ENCODE results near the gene IL17REL. TPM values are rescaled to one million over a fixed set of nuclear protein-coding genes. Genes with fewer than 3 reads are reported as not detected.

Gene IL17REL
- total and polyA plus RNA-seq, 2 of the 13 experiments (the other 11 are each of a cell fraction or from before 2014, with no cell fraction given), result not detected

DNA sequence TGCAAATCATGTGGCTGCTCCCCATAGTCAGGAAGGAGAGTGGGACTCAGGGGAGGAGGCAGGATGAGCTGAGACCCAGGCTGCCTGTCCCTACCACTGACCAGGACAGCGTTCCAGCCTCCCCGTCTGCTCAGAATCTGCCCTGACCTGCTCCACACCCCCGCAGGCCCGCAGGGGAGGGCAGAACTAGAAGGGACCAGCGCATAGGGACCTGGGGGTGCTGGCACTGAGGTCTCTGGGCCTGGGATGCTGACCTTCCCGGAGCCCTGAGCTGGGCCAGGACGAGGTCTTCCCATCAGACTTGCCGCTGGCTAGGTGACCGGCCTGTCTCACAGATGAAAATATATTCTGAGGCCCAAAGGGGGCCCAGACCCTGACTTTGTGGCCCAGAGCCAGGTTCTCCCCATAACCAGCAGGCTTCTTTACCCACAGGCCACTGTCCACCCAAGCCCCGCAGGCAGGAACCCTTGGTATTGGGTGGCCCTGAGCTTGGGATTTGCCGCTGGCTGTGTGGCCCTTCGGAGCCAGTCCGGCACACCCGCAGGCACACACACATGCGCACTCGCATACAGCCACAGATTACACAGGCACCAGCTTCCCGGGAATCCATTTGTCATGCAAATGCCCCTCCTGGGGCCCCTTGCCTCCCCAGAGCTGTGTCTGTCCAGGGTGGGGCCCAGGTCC, 65.8 kb downstream of the IL17REL start (continued):
- TF ChIP-seq NFE2L1 (CRISPR knock-in tag; IDR thresholded peaks at IDR 0.05; ENCODE audit: borderline replicate concordance) (no peak), MBD4 (IDR thresholded peaks at IDR 0.05; ENCODE audit: borderline replicate concordance, low read length) (no peak), AFF4 (CRISPR knock-in tag; IDR thresholded peaks at IDR 0.05) (0 out of 2 replicates have a peak, but pooled peaks have one; percentile 1), EP300 (IDR thresholded peaks at IDR 0.05; ENCODE audit: low read depth in 2 of 2, low read length in 2 of 2) (no peak), EP300 (CRISPR knock-in tag; IDR thresholded peaks at IDR 0.05; ENCODE audit: borderline replicate concordance) (0 out of 2 replicates have a peak, but pooled peaks have one; percentile 15), TSC22D2 (CRISPR knock-in tag; IDR thresholded peaks at IDR 0.05; ENCODE audit: borderline replicate concordance) (no peak), SOX5 (CRISPR knock-in tag; IDR thresholded peaks at IDR 0.05; ENCODE audit: borderline replicate concordance) (peak; percentile 98), ZSCAN22 (CRISPR knock-in tag; IDR thresholded peaks at IDR 0.05) (no peak), ZNF33A (CRISPR knock-in tag; IDR thresholded peaks at IDR 0.05; ENCODE audit: borderline replicate concordance) (peak; percentile 28; the same call in 1 of the 2 replicates), GPBP1L1 (CRISPR knock-in tag; IDR thresholded peaks at IDR 0.05) (no peak), ZNF660 (CRISPR knock-in tag; IDR thresholded peaks at IDR 0.05; ENCODE audit: borderline replicate concordance, low read depth) (no peak), SNAPC2 (CRISPR knock-in tag; IDR thresholded peaks at IDR 0.05) (0 out of 2 replicates have a peak, but pooled peaks have one; percentile 40), SP140L (CRISPR knock-in tag; IDR thresholded peaks at IDR 0.05; ENCODE audit: borderline replicate concordance) (no peak), ZNF720 (CRISPR knock-in tag; IDR thresholded peaks at IDR 0.05) (no peak), POLR2AphosphoS2 (IDR thresholded peaks at IDR 0.05; ENCODE audit: low read depth, low read length) (no peak)
- TF ChIP-seq, protein P1, sequence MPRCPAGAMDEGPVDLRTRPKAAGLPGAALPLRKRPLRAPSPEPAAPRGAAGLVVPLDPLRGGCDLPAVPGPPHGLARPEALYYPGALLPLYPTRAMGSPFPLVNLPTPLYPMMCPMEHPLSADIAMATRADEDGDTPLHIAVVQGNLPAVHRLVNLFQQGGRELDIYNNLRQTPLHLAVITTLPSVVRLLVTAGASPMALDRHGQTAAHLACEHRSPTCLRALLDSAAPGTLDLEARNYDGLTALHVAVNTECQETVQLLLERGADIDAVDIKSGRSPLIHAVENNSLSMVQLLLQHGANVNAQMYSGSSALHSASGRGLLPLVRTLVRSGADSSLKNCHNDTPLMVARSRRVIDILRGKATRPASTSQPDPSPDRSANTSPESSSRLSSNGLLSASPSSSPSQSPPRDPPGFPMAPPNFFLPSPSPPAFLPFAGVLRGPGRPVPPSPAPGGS (CRISPR knock-in tag; IDR thresholded peaks at IDR 0.05), result no peak
- TF ChIP-seq, protein P2, sequence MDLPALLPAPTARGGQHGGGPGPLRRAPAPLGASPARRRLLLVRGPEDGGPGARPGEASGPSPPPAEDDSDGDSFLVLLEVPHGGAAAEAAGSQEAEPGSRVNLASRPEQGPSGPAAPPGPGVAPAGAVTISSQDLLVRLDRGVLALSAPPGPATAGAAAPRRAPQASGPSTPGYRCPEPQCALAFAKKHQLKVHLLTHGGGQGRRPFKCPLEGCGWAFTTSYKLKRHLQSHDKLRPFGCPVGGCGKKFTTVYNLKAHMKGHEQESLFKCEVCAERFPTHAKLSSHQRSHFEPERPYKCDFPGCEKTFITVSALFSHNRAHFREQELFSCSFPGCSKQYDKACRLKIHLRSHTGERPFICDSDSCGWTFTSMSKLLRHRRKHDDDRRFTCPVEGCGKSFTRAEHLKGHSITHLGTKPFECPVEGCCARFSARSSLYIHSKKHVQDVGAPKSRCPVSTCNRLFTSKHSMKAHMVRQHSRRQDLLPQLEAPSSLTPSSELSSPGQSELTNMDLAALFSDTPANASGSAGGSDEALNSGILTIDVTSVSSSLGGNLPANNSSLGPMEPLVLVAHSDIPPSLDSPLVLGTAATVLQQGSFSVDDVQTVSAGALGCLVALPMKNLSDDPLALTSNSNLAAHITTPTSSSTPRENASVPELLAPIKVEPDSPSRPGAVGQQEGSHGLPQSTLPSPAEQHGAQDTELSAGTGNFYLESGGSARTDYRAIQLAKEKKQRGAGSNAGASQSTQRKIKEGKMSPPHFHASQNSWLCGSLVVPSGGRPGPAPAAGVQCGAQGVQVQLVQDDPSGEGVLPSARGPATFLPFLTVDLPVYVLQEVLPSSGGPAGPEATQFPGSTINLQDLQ (CRISPR knock-in tag; IDR thresholded peaks at IDR 0.05), result no peak
- TF ChIP-seq, protein P3, sequence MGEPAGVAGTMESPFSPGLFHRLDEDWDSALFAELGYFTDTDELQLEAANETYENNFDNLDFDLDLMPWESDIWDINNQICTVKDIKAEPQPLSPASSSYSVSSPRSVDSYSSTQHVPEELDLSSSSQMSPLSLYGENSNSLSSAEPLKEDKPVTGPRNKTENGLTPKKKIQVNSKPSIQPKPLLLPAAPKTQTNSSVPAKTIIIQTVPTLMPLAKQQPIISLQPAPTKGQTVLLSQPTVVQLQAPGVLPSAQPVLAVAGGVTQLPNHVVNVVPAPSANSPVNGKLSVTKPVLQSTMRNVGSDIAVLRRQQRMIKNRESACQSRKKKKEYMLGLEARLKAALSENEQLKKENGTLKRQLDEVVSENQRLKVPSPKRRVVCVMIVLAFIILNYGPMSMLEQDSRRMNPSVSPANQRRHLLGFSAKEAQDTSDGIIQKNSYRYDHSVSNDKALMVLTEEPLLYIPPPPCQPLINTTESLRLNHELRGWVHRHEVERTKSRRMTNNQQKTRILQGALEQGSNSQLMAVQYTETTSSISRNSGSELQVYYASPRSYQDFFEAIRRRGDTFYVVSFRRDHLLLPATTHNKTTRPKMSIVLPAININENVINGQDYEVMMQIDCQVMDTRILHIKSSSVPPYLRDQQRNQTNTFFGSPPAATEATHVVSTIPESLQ (CRISPR knock-in tag; conservative IDR thresholded peaks at IDR 0.05), result no peak

All from HepG2 (cell line).